HG02678 (cell line): ENCODE results near the gene TRAF2.

Experiments used
- ATAC-seq: cut with Tn5 transposase; IDR thresholded peaks from one replicate; pipeline ENCODE4 v1.9.1; 2021; ENCODE audit warnings: mild to moderate bottlenecking, moderate library complexity; ENCODE audit not compliant: unreplicated experiment

The TRAF2 gene

DNA sequence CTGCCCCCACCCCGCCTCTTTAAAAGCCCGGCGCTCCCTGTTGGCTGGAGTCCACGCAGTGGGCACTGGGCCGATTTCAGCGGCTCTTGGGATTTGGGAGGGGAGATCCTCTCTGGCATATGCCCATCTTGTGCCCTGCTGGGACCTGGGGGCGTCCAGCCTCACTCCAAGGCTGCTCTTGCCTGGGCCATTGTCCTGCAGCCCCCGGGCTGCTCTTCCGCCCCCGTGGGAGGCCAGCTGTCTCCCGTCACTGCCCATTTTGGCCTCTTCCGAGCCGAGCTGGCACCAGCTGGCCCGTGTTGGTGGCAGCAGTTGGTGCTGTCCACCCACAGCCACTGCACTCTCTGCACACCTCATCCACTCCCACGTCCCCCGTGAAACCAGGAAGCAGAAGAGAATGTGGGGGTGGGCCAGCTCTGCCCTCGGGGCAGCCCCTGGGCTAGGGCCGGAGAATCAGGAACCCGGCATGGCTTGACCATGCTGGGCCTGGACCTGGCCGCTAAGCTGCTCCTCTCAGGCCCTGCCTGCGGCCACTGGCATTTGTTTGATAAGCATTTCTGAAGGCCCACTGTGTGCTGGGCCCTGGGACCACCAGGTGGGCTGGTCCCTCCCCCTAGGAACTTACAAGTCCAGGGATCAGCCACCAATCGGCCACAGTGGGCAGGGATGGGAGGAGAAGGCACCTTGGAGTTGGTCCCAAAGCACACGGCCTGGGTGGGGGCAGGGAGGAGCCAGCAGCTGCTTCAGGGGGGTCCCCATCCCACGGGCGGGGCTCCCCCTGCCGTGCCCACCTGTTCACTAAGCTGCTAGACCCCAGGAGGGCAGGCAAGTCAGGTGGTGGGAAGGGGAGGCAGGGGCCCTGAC lies 60.9 kb downstream of the TRAF2 start:
- ATAC-seq: no peak

DNA sequence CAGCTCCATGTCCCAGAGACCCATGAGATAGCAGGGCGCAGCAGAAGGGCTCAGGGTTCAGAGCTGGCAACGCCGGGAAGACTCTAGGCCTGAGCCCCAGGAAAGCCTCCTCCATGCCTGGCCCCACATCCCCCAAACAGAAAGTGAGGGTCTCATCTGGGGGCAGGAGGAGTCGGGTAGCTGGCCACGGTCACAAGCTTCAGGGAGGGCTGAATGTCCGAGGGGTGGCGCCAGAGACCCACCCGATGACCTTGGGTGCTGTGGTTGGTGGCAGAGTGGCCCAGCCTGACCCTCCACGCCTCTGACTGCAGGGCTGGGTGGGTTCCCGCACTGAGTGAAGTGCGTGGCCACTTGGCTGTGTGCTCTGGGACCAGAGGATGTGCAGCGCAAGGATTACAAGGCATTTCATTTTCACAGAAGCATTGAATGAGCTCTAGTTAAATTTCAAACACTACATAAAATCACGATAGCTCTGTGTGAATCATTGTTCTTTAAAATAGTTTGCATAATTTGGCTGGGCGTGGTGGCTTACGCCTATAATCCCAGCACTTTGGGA lies 61.7 kb downstream of the TRAF2 start:
- no peak for ATAC-seq

DNA sequence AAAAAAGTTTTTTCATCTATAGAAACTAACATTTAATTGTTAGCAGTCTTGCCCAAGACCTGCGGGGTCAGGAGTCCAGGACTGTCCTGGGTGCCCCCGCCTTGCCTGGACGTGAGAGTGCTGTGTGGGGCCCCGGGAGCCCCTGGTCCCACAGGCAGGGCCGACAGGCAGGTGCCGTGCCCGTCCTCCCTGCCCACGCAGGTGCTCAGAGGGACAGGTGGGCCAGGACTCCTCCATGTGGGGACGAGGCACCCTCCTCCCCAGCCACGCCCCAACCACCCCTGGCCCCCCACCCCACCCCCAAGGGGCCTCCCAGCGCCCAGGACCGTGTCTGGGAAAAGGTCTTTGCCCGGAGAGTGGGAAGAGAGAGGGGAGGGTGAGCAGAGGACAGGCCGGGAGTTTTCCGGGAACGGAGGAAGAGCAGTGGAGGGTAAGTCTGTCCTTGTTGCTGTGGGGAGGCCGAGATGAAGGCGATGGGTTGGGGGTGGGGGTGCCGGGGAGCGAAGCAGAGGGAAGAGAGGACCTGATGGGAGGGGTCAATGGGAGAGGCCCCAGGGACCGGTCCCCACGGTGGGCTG lies 63.0 kb downstream of the TRAF2 start:
- ATAC-seq: no peak

DNA sequence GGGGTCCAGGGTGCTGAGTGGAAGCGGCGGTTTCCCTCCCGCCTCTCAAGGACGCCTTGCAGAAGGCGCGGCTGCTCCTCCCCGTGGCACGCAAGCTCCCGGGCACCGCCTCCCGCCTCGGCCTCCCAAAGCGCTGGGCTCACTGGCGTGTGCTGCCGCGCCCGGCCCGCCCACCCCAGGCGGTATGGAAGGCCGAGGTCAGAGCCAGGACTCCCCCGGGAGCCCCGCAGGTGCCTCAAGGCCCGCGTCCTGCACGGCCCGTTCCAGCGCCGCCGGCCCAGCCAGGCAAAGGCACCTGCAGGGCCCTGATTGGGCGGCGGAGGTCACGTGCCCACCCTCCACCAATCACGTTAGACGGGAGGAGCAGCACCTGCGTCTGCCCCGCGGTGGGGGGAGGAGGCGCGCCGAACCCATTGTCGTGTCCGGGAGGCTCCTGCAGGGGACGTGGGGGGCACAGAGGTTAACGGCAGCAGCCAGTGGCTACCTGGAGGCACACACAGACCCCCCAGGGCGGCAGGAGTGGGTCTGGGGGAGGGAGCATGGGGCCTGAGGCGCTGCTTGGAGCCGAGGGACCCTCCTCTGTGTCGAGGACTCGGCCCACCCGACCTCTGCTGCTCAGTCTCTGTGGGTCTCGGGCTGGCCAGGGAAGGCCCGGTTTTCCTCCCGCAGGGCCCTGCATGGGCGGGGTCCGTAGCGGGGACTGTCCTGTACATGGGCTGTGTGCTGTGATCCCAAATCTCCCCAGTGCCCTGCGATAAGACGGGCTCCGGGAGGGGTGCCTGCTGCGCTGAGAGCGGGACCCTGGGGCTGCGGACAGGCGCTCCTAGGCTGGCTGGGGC lies 63.7 kb downstream of the TRAF2 start:
- peak; percentile 86 for ATAC-seq

DNA sequence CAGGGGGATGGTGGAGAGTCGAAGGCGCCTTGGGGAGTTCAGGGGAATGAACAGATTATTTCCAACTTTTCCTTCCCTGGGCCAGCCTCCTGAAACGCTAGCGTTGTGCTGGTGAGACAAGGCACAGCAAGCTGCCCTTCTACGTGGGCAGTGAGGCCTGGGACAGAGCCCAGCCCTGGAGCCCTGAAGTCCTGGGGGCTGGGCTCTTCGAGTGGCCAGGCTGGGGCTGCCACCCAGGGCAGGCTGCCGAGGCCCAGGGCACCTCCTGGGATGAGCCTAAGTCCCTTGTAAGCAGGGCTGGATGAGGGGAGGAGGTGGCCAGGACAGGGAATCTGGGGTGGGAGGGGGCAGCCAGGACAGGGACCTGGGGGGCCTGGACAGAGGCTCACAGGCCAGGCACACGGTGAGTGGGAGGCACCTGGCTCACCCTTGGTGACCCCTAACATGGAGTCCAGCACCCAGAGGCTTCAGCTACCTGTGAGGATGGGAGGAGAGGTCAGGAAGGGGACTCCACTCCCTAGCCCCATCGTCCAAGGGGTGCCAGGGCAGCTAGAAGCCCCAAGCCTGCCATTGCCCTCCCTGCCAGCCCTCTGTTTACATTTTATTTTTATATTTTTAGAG lies 64.5 kb downstream of the TRAF2 start:
- no peak for ATAC-seq

DNA sequence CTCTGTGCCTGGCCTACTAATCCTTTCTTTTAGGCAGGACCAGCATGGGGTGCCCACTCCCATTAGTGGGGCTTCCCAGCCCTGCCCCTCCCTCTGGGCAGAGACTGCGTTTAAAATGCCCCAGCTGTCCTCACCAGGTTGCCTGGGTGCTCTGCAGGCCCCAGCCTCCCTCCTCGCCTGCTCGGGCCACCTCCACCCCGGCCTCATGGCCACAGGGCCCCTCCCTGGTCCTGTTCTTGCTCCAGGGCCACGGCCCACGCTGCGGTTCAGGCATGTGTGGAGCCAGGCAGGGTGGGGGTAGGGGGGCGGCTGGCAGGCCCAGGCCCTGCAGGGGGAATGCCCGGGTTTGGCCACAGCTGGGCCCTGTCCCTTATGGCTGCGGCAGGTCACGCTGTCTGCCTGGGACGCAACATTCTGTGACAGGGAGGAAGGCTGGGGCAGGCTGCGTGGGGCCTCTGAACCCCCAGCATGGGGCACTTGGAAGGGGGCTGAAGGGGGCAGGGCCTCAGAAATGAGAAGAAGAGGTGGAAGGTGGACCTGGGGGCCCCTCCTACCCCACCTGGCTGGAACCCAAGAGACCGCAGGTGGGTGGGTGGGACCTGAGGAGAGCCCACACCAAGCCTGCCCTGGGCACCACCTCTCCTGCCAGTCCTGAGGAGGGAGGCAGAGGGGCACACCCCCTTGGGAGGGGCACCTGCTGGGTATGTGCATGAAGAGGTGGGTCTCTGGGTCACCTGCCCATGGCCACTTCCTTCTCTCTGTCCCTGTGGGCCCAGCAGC lies 65.4 kb downstream of the TRAF2 start, which contains the start of gene LCN12:
TSS of gene LCN12 (plus strand) at position 733 of the 780 bp plus-strand sequence. CDS start 55 bp downstream, outside the sequence.
- ATAC-seq: no peak

DNA sequence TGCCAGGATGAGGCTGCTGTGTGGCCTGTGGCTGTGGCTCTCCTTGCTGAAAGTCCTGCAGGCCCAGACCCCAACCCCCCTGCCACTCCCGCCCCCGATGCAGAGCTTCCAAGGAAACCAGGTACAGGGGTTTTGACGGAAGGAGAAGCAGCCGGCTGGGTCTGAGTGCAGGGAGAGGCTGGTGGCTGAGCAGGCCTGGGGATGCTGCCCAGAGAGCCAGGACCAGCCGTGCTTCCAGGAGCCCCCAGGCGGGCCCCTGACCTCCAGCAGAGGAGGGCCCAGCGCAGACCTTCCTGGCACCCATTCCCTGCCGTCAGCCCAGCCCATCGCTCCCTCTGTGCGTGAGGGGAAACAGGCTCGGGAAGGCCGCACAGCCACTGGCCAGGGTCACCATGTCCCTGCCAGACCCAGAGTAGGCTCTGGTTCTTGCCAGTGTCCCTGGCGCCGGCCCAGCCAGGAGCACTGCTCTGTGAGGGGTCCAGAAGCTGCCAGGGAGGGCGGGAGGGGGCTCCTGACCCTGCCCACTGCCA lies 66.1 kb downstream of the TRAF2 start:
- no peak for ATAC-seq

DNA sequence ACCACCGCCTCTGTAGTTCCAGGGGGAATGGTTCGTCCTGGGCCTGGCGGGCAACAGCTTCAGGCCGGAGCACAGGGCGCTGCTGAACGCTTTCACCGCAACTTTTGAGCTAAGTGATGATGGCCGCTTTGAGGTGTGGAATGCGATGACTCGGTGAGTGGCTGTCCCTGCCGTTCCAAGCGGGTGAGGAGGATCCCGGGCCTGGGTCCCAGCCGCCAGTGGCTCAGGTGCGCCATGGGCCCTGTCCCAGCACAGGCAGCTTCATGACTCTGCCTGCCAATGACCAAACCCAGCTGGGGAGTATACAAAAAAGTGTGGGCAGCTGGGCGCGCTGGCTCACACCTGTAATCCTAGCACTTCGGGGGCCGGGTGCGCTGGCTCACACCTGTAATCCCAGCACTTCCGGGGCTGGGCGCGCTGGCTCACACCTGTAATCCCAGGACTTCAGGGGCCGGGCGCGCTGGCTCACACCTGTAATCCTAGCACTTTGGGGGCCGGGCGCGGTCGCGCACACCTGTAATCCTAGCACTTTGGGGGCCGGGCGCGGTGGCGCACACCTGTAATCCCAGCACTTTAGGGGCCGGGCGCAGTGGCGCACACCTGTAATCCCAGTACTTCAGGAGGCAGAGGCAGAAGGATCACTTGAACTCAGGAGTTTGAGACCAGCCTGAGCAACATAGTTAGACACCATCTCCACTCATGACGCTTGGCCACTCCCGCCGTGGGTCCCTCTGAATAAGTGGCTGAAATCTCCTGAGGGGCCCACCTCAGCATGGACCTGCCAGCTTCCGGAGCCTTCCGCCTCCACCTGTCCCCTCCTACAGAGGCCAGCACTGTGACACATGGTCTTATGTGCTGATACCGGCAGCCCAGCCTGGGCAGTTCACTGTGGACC lies 66.8 kb downstream of the TRAF2 start:
- ATAC-seq: no peak

DNA sequence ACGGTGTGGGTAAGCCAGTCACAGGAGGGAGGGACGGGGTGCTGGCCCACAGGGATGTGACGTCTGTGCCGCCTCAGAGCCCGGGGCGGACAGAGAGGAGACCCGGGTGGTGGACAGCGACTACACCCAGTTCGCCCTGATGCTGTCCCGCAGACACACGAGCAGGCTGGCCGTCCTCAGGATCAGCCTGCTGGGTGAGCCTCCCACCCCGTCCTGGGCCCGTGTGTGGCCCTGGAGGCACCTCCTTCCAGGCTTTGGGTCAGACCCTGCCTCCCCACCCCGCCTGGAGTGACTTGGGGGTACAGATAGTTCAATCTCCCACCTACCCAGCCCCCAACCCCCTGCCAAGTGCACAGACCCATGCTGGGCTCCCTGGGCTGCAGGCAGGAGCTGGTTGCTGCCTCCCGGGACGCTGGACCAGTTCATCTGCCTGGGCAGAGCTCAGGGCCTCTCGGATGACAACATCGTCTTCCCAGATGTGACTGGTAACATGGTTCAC lies 67.5 kb downstream of the TRAF2 start:
- no peak for ATAC-seq

DNA sequence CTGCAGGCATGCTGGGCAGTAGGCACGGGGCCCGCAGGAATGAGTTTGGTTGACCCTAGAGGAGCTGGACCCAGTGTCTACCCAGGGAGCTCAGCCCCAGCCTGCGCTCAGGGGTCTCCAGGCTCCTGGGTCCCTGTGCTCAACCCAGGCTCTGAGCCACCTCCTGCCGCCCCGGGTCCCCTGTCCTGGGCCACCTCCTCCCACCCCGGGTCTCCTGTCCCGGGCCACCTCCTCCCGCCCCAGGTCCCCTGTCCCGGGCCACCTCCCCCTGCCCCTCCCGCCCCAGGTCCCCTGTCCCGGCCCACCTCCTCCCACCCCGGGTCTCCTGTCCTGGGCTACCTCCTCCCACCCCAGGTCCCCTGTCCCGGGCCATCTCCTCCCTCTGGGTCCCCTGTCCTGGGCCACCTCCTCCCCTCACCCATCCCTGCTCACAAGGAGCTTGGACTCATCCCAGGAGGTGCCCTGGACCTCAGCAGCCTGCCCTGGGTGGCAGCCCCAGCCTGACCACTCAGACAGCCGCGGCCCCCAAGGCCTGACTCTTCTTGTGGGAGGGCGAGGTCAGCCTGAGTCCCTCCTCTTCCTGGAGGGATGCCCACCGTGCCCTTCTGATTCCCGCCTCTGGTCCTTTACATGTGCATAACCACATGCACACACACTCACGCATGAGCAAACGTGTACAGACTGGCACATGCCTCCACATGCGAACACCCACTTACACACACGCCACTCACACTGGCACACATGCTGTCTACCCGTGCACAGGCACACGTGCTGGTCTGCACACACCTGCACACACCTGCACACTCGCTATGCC lies 68.2 kb downstream of the TRAF2 start:
- no peak for ATAC-seq

DNA sequence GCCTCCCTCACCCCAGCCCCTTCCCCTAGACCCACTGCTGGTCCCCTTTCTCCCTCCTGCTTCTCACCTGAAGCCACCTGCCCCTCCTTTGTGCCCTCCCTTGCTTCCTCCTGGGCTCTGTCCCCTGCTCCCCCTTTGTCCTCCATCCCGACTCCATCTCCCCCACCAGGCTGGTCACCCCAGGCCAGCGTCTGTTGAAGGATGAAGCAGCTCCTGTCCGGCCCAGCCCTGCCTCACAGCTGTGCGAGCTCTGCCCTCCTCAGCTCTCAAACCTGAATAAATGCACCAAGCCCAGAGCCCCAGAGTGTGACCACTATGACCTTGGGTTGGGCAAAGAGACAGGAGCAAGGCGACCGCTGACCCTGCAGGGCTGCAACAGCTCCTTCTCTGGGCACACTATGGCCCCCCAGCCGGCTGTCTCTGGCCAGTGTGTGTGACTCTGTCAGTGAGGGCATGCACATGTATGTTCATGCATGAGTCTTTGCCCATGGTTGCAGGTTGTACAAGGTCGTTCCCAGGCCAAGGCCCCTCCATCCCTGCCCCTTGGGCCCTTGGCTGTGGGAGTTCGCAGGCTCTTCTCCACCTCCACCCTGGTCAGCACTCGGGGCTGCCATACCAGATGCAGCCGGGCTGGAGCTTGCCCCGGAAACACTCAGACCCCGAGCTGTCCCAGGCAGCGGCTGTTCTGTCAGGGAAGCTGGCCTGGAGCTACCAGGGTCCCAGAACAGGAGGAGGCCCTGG lies 69.1 kb downstream of the TRAF2 start:
- ATAC-seq: no peak

DNA sequence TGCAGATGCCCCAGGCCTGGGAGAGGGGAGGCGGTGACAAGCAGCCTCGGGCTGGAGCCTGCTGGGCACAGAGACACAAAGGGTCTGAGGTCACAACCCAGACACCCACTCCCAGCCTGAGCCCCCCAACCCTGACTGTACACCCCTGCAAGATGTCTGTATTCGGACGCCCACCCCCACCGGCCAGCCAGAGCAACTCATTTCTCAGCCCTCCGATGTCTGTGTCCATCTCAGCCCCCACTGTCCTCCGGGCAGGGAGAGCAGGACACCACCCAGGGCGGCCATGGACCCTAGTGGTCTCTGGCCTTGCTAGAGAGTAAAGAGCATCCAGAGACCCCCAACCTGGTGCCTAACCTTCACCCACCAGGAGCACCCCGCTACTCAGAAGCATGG lies 69.6 kb downstream of the TRAF2 start:
- no peak for ATAC-seq

DNA sequence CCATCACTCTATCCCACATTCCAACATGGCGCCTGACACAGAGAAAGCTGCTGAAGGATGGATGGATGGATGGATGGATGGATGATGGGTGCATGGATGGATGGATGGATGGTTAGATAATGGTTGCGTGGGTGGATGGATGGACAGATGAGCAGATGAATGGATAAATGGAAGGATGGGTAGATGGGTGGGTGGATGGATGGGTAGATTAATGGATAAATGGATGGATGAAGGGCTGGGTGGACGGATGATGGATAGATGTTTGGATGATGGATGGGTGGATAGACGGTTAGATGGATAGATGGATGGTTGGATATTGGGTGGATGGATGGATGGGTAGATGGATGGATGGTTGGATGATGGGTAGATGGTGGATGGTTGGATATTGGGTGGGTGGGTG lies 70.3 kb downstream of the TRAF2 start:
- ATAC-seq: no peak

DNA sequence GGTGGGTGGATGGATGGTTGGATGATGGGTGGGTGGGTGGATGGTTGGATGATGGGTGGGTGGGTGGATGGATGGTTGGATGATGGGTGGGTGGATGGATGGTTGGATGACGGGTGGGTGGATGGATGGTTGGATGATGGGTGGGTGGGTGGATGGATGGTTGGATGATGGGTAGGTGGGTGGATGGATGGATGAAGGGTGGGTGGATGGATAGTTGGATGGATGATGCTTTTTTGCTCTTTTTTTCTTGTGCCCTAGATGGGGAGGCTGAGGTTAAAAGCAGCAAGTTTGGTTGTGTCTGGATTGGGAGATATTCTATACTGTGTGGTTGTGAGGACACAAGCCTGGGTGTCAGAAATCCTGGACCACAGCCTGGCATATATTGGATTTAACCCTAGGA lies 71.1 kb downstream of the TRAF2 start:
- no peak for ATAC-seq

DNA sequence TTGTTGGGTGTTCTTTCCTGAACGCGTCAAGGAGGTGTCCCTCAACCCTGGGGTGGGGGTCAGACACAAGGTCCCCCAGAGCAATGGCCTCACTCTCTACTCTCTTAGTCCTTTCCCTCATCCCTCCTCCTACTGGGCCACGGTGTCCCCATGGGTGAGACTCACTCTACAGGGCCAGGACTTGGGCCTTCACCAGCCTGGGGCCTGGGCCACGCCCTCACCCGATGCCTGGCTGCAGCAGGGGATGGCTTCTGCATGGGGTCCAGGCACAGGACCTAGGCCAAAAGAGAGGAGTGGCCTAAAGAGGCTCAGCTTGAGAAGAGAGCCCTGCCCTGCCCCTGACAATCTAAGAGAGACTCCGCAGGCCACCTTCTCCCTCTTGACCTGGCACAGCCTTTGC lies 71.6 kb downstream of the TRAF2 start:
- ATAC-seq: no peak

DNA sequence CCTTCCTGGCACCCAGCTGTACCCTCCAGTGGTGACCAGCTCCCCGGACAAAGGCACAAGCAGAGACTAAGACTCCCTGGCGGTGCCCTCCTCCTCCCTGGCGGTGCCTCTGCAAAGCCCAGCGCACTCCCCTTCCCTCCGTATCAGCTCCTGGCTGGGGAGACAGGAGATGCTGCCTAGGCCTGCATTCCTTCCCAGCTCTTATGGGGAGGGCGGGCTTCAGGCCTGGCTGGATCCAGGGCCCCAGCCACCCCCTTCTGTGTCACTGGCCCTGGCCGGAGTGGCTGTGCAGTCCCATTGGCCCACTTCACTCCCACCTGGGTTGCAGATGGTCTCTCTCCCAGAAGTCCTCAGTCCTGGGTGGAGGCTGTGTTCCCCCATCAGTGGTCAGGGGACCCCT lies 72.2 kb downstream of the TRAF2 start:
- no peak for ATAC-seq
